ENCODE data around the gene NLRP7.

GRCh38 chr19:54918499-54918898 is 28.8 kb downstream of the NLRP7 start:
- TF ChIP-seq HDAC6 (IDR thresholded peaks at IDR 0.05; ENCODE audit: low read depth, low read length), result no peak
- no peak for TF ChIP-seq ZNF7 (CRISPR knock-in tag; IDR thresholded peaks at IDR 0.05)
- no peak for TF ChIP-seq MTF2 (CRISPR knock-in tag; IDR thresholded peaks at IDR 0.05; ENCODE audit: borderline replicate concordance)
- TF ChIP-seq TAF15 (IDR thresholded peaks at IDR 0.05; ENCODE audit: low read depth, low read length, poor library complexity, severe bottlenecking), result no peak
- TF ChIP-seq EHMT2 (IDR thresholded peaks at IDR 0.05; ENCODE audit: borderline replicate concordance, low read depth, low read length), result no peak
- TF ChIP-seq REST (IDR thresholded peaks at IDR 0.05; ENCODE audit: borderline replicate concordance in 1 of 2, low read depth in 1 of 2, low read length in 2 of 2), result no peak
- TF ChIP-seq CTCF (CRISPR knock-in tag; IDR thresholded peaks at IDR 0.05), result no peak
- no peak for TF ChIP-seq NCOR1 (IDR thresholded peaks at IDR 0.05; ENCODE audit: borderline replicate concordance, low read length)
- no peak for TF ChIP-seq SRSF9 (IDR thresholded peaks at IDR 0.05; ENCODE audit: borderline replicate concordance, insufficient read depth, low read depth, low read length, poor library complexity, severe bottlenecking)
- no peak for TF ChIP-seq MTA3 (CRISPR knock-in tag; IDR thresholded peaks at IDR 0.05)
- TF ChIP-seq GFI1 (CRISPR knock-in tag; IDR thresholded peaks at IDR 0.05; ENCODE audit: borderline replicate concordance), result no peak
- no peak for TF ChIP-seq IKZF5 (CRISPR knock-in tag; IDR thresholded peaks at IDR 0.05)
